HepG2 (cell line): Measurements from ENCODE around the gene DMRT1. TPM values are rescaled to one million over a fixed set of nuclear protein-coding genes. Genes with fewer than 3 reads are reported as not detected.

Experiments
- ATAC-seq: fragments of 200-7000 bp; cut with Tn5 transposase; 3 replicates; pipeline ENCODE4 v1.9.1; 2020; ENCODE audit warnings: mild to moderate bottlenecking, moderate library complexity
- BruUV-seq: library from RNA; stranded (reverse); fragments of 400-500 nt; replicated peaks from 2 replicates; lab custom pipeline; 2021; lab: Mats Ljungman, UMichigan
- CTCF ChIA-PET: fragments of 300-600 bp; formaldehyde crosslinking; extraction: SDS; loops from one replicate; lab custom pipeline; 2021; ENCODE audit warnings: low total read pairs, inconsistent platforms, low intra/inter-chr PET ratio; lab: Yijun Ruan, JAX
- POLR2A ChIA-PET: fragments of 350-600 bp; sonication (Branson Sonifier 250); formaldehyde crosslinking; loops from one replicate; lab custom pipeline; 2020; ENCODE audit warnings: antibody characterized with exemption, inconsistent platforms; lab: Yijun Ruan, JAX
- DNase-seq: peaks from one replicate; pipeline ENCODE4 v3.0.0-alpha.2; 2015; ENCODE audit warnings: low spot score
- FAIRE-seq: peaks from 3 replicates; lab custom pipeline; 2011; peaks lifted over from hg19 to GRCh38; lab: Jason Lieb, UNC
- H2AFZ ChIP-seq: one replicate; pipeline ENCODE4 v1.6.1; 2011; ENCODE audit warnings: low read length, inconsistent platforms
- H3K27ac ChIP-seq: fragments of 300-600 bp; 3 replicates; pipeline ENCODE4 v1.8.0; 2011; ENCODE audit warnings: mixed run types, mild to moderate bottlenecking, mixed read lengths, low read length, inconsistent platforms; ENCODE audit not compliant: insufficient read depth; ENCODE audit errors: extremely low read length
- H3K27me3 ChIP-seq, 2 experiments: fragments of 200-600 bp in 1 of 2; 2 replicates in 1 of 2; 3 replicates in 1 of 2; pipeline versions ENCODE4 v1.6.0 to v1.8.0; 2011; ENCODE audit warnings: low read length in 2 of 2, mild to moderate bottlenecking in 2 of 2, moderate library complexity in 2 of 2, inconsistent platforms in 1 of 2; ENCODE audit not compliant: insufficient read depth in 2 of 2, control insufficient read depth in 1 of 2
- H3K36me3 ChIP-seq, 2 experiments: fragments of 200-600 bp in 1 of 2; replicated peaks in 1 of 2; 2 replicates in 1 of 2; 3 replicates in 1 of 2; pipeline versions ENCODE4 v1.5.1 to v1.8.0; 2011; ENCODE audit warnings: low read length in 2 of 2, inconsistent platforms in 1 of 2; ENCODE audit not compliant: insufficient read depth in 2 of 2, control insufficient read depth in 1 of 2
- H3K4me1 ChIP-seq: 2 replicates; pipeline ENCODE4 v1.5.1; 2012; ENCODE audit warnings: low read length, inconsistent platforms; ENCODE audit not compliant: insufficient read depth
- H3K4me2 ChIP-seq: 2 replicates; pipeline ENCODE4 v1.6.0; 2011; ENCODE audit warnings: low read depth, low read length, inconsistent platforms
- H3K4me3 ChIP-seq, 3 experiments: fragments of 200-600 bp in 1 of 3; sonication (generic), shearing (Covaris generic) in 1 of 3; replicated peaks in 1 of 3; 2 replicates each; pipeline ENCODE4 v1.5.1; 2011 to 2016; ENCODE audit warnings: low read length in 3 of 3, inconsistent platforms in 2 of 3, low read depth in 2 of 3, mild to moderate bottlenecking in 2 of 3, control low read depth in 1 of 3, mixed read lengths in 1 of 3; ENCODE audit not compliant: insufficient read depth in 1 of 3
- H3K79me2 ChIP-seq: one replicate; pipeline ENCODE4 v1.6.1; 2011; ENCODE audit warnings: low read length, inconsistent platforms; ENCODE audit not compliant: insufficient read depth
- H3K9ac ChIP-seq: 2 replicates; pipeline ENCODE4 v1.6.0; 2011; ENCODE audit warnings: mild to moderate bottlenecking, low read depth, low read length, inconsistent platforms; ENCODE audit not compliant: insufficient read depth
- H3K9me3 ChIP-seq: 2 replicates; pipeline ENCODE4 v1.5.1; 2012; ENCODE audit warnings: mild to moderate bottlenecking, low read length
- H4K20me1 ChIP-seq: 2 replicates; pipeline ENCODE4 v1.6.0; 2011; ENCODE audit warnings: inconsistent platforms, mild to moderate bottlenecking, low read length, moderate library complexity; ENCODE audit not compliant: insufficient read depth
- AKNA ChIP-seq: sonication (generic); formaldehyde crosslinking; IDR thresholded peaks from 2 replicates; pipeline ENCODE4 v1.4.0; 2020; ENCODE audit warnings: missing genetic modification reagents, borderline replicate concordance
- BORCS8-MEF2B ChIP-seq: sonication (generic); formaldehyde crosslinking; IDR thresholded peaks from 2 replicates; pipeline ENCODE4 v1.8.0; 2022; ENCODE audit warnings: mild to moderate bottlenecking, missing genetic modification reagents
- CEBPG ChIP-seq: IDR thresholded peaks from 2 replicates; pipeline ENCODE4 v1.6.1; 2016
- ETV5 ChIP-seq: IDR thresholded peaks from 2 replicates; pipeline ENCODE4 v1.6.1; 2018; ENCODE audit warnings: missing biosample characterization, missing genetic modification reagents, inconsistent platforms, borderline replicate concordance
- ISX ChIP-seq: sonication (generic); formaldehyde crosslinking; conservative IDR thresholded peaks from 2 replicates; pipeline ENCODE4 v1.5.0; 2020; ENCODE audit warnings: missing genetic modification reagents
- KDM5A ChIP-seq: fragments of 200-600 bp; sonication (generic); IDR thresholded peaks from 2 replicates; pipeline ENCODE4 v1.7.0; 2018; ENCODE audit warnings: antibody characterized with exemption, mild to moderate bottlenecking, low read length, borderline replicate concordance
- MYNN ChIP-seq: sonication (generic); formaldehyde crosslinking; IDR thresholded peaks from 2 replicates; pipeline ENCODE4 v1.4.0; 2020; ENCODE audit warnings: mild to moderate bottlenecking, low read depth, missing genetic modification reagents
- SNAPC4 ChIP-seq: sonication (generic); formaldehyde crosslinking; IDR thresholded peaks from 2 replicates; pipeline ENCODE4 v1.4.0; 2020; ENCODE audit warnings: mild to moderate bottlenecking, missing genetic modification reagents
- YY1 ChIP-seq: IDR thresholded peaks from 2 replicates; pipeline ENCODE4 v1.6.1; 2011; ENCODE audit warnings: low read length, low read depth, moderate library complexity, mild to moderate bottlenecking; ENCODE audit not compliant: insufficient read depth, insufficient replicate concordance
- ZNF451 ChIP-seq: sonication (generic); formaldehyde crosslinking; IDR thresholded peaks from 2 replicates; pipeline ENCODE4 v1.5.0; 2020; ENCODE audit warnings: mild to moderate bottlenecking, missing genetic modification reagents
- ZNF704 ChIP-seq: sonication (generic); formaldehyde crosslinking; IDR thresholded peaks from 2 replicates; pipeline ENCODE4 v1.8.1; 2023; ENCODE audit warnings: mild to moderate bottlenecking, inconsistent platforms, moderate library complexity, missing genetic modification reagents, borderline replicate concordance
- ZNF749 ChIP-seq: sonication (generic); formaldehyde crosslinking; IDR thresholded peaks from 2 replicates; pipeline ENCODE4 v1.8.0; 2022; ENCODE audit warnings: mild to moderate bottlenecking, missing genetic modification reagents, moderate library complexity, borderline replicate concordance
- ZSCAN31 ChIP-seq: sonication (generic); formaldehyde crosslinking; IDR thresholded peaks from 2 replicates; pipeline ENCODE4 v1.5.0; 2020; ENCODE audit warnings: low read depth, mild to moderate bottlenecking, missing genetic modification reagents
- WGBS: methylation state at CpG from one replicate; pipeline ENCODE4 v1.1.6; 2017; ENCODE audit warnings: low lambda C conversion rate; 5-methylcytosine and 5-hydroxymethylcytosine counted together
- in situ Hi-C: cut with HindIII; loops from 2 replicates; pipeline ENCODE4 v1.10.0; 2017; ENCODE audit warnings: low pct_unique_long_range_greater_than_20kb; ENCODE audit not compliant: extremely low pct_ligation_motif_present
- intact Hi-C: fragments of 100-400 bp; cut with micrococcal nuclease; formaldehyde crosslinking; loops from one replicate; pipeline ENCODE4 v1.10.0; 2022; ENCODE audit not compliant: unreplicated experiment
- polyA plus RNA-seq, 8 experiments: library from polyadenylated mRNA; depleted of rRNA in 3 of 8; stranded (reverse) in 7 of 8; unstranded in 1 of 8; fragments of >200 nt; fragmentation: Illumina TruSeq in 4 of 8; extraction: Trizol in 4 of 8; gene quantifications; 2 replicates each; pipeline versions ENCODE4 v1.2.1 to v1.2.3, GENCODE V29; 2011 to 2016; ENCODE audit warnings: low read depth in 4 of 8, missing spikeins in 1 of 8, mixed read lengths in 1 of 8; ENCODE audit not compliant: insufficient read depth in 1 of 8
- total RNA-seq, 5 experiments: library from RNA; depleted of rRNA; stranded (reverse); fragments of >200 nt; fragmentation: Illumina TruSeq; extraction: Trizol; gene quantifications; 2 replicates each; pipeline ENCODE4 v1.2.3, GENCODE V29; 2016; ENCODE audit warnings: low read depth in 1 of 5

The DMRT1 gene
- total and polyA plus RNA-seq, 2 of the 13 experiments (the other 11 are each of a cell fraction or from before 2014, with no cell fraction given), result not detected

DNA sequence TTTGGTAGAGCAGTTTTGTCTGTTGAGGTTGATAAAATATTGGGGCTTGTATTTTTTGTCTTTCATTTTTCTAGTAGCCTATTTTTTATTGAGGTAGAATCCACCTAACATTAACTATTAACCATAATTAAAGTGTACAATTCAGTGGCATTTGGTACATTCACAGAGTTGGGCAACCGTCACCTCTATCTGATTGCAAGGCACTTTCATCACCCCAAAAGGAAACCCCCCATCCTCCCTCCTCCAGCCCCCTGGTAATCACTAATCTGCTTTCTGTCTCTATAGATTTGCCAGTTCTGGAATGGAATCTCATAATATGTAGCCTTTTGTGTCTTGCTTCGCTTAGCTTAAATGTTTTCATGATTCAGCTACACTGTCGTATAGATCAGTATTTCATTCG lies 79.4 kb downstream of the DMRT1 start:
- Histone ChIP-seq H3K27me3 (peaks cover 0 to 18% of the 10 kb centered on the region in 2 experiments; a peak in 3 of 5 replicates), H3K4me1 (no peaks in the 10 kb centered on the region), H3K27ac (no peak overlapping the region), H3K9ac (no peak overlapping the region), H3K4me2 (no peak overlapping the region), H4K20me1 (no peaks in the 10 kb centered on the region), H2AFZ (no peak overlapping the region), H3K36me3 (no peaks in the 10 kb centered on the region), H3K4me3 (no peak overlapping the region), H3K9me3 (no peaks in the 10 kb centered on the region), H3K79me2 (no peaks in the 10 kb centered on the region)
- no peak for TF ChIP-seq ZNF704 (CRISPR knock-in tag)
- TF ChIP-seq BORCS8-MEF2B (CRISPR knock-in tag), result no peak
- no peak for TF ChIP-seq MYNN
- TF ChIP-seq ZNF451, result no peak
- no peak for TF ChIP-seq ETV5
- no peak for TF ChIP-seq CEBPG (CRISPR knock-in tag)
- TF ChIP-seq KDM5A, result no peak
- no peak for TF ChIP-seq ZNF749 (CRISPR knock-in tag)
- TF ChIP-seq AKNA (CRISPR knock-in tag), result no peak
- TF ChIP-seq SNAPC4 (CRISPR knock-in tag), result no peak
- TF ChIP-seq YY1, result no peak
- no peak for TF ChIP-seq ISX (CRISPR knock-in tag)
- TF ChIP-seq ZSCAN31, result no peak
- intact Hi-C loops (no loop called here), in situ Hi-C loops (no loop called here)
- FAIRE-seq, result no peak
- ATAC-seq, result no peak
- ChIA-PET CTCF (no interaction called here), POLR2A (no interaction called here)
- BruUV-seq, result no TSS peak
- no peak for DNase-seq
- WGBS, result 4% methylated on average over 4 of the region's 4 CpGs
